Stomach (tissue), 4 donors: ENCODE measurements around the gene ANGPTL7.

ENCODE experiments used
- CTCF ChIP-seq, 7 experiments: fragments of 450-650 bp in 4 of 7; fragments of 200-600 bp in 3 of 7; sonication (generic) in 3 of 7; IDR thresholded peaks; one replicate each; pipeline ENCODE4 v1.5.1; 2016 to 2019; ENCODE audit warnings: antibody characterized with exemption in 7 of 7, control low read depth in 2 of 7, mild to moderate bottlenecking in 1 of 7
- EP300 ChIP-seq: sonication (generic); formaldehyde crosslinking; IDR thresholded peaks from one replicate; pipeline ENCODE4 v1.6.1; 2017; ENCODE audit warnings: antibody characterized with exemption
- POLR2A ChIP-seq, 4 donors: fragments of 450-650 bp; IDR thresholded peaks; one replicate each; pipeline ENCODE4 v1.6.1; 2016; ENCODE audit warnings: antibody characterized with exemption in 4 of 4, control low read depth in 2 of 4, mild to moderate bottlenecking in 1 of 4, moderate library complexity in 1 of 4
- POLR2AphosphoS5 ChIP-seq, 3 donors: sonication (generic); formaldehyde crosslinking; IDR thresholded peaks; one replicate each; pipeline ENCODE4 v1.6.1; 2016; ENCODE audit warnings: antibody characterized with exemption in 3 of 3

DNA sequence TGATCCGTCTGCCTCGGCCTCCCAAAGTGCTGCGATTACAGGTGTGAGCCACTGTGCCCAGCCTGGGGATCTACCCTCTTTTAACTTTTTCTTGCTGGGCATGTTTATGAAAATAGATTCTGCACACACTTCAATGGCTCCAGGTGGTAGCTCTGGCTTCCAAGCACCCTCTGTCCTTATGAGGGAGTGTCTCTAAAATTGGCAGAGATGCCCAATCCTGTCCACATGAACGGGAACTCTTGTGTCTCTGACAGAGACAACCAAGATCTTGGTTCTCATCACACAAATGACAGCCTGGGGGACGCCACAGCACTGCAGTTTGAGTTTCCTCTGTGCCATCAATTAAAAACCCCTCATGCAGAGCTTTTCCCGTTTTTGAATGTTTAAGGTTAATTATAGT is 43.4 kb upstream of the ANGPTL7 start:
- TF ChIP-seq CTCF (IDR thresholded peaks at IDR 0.05) (no peak), POLR2A (IDR thresholded peaks at IDR 0.05) (no peak), EP300 (no peak), POLR2AphosphoS5 (IDR thresholded peaks at IDR 0.05) (no peak)
